Ectodermal cell (in vitro differentiated cells): ENCODE data around the gene PRDM8.

Source experiments
- H3K27ac ChIP-seq: 2 replicates; pipeline ENCODE4 v1.7.0; 2013; ENCODE audit warnings: mild to moderate bottlenecking, low read depth, low read length; ENCODE audit not compliant: insufficient read depth, poor library complexity, severe bottlenecking
- H3K27me3 ChIP-seq: 2 replicates; pipeline ENCODE4 v1.7.0; 2013; ENCODE audit warnings: mild to moderate bottlenecking, low read length; ENCODE audit not compliant: insufficient read depth, control insufficient read depth, poor library complexity, severe bottlenecking
- H3K36me3 ChIP-seq: one replicate; pipeline ENCODE4 v1.7.0; 2013; ENCODE audit warnings: low read length; ENCODE audit not compliant: control insufficient read depth, insufficient read depth
- H3K4me1 ChIP-seq: one replicate; pipeline ENCODE4 v1.7.0; 2013; ENCODE audit warnings: low read length; ENCODE audit not compliant: control insufficient read depth, insufficient read depth
- H3K4me3 ChIP-seq: 2 replicates; pipeline ENCODE4 v1.7.0; 2013; ENCODE audit warnings: low read depth, low read length, control low read depth; ENCODE audit not compliant: insufficient read depth
- H3K9me3 ChIP-seq: 2 replicates; pipeline ENCODE4 v1.7.0; 2013; ENCODE audit warnings: mild to moderate bottlenecking, low read length, moderate library complexity; ENCODE audit not compliant: control insufficient read depth
- WGBS, 2 experiments: methylation state at CpG; one replicate each; pipeline ENCODE4 v1.1.7; 2013; ENCODE audit warnings: missing lambda C conversion rate in 2 of 2; 5-methylcytosine and 5-hydroxymethylcytosine counted together

PRDM8 gene

DNA sequence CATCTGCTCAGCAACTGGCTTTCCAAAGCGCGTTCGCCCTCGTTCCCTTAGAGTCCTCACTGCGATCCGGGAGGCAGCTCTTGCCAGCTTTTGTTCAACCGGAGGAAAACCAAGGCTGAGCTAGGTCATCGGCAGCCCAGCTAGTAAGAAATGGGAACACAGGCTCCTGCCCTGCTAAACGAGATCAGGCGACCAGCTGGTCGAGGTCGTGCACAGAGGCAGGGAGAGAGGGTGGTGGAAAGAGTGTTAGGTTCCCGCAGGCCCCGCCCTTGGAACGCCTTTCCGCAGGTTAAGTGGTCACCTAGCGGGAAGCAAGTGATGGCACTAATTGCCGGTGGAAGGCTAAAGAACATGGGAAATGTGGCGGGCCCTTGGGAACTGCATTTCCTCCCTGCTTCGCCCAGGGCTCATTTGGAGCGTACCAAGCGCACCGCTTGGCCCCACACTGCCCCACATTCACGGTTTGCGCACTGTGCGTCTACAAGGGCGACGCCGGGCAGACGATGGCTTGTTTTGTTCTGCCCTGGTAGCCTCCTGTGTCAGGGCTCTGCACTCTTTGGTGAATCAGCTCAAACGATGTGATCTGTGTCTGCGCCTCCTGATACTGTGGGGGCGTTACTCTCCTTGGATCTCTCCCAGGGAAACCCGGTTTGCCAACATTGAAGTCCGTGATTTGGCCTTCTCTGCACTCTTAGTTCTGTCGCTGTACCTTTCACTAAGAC lies 7.2 kb upstream of the PRDM8 start:
- H3K27me3 ChIP-seq, result peaks cover 100% of the 10 kb centered on the region
- H3K4me1 ChIP-seq, result peaks cover 26% of the 10 kb centered on the region
- WGBS, 2 experiments, result 2% methylated on average over 36 of the region's 36 CpGs
- H3K4me3 ChIP-seq, result no peak overlapping the region
- no peaks in the 10 kb centered on the region for H3K36me3 ChIP-seq
- no peak overlapping the region for H3K27ac ChIP-seq
- no peaks in the 10 kb centered on the region for H3K9me3 ChIP-seq

DNA sequence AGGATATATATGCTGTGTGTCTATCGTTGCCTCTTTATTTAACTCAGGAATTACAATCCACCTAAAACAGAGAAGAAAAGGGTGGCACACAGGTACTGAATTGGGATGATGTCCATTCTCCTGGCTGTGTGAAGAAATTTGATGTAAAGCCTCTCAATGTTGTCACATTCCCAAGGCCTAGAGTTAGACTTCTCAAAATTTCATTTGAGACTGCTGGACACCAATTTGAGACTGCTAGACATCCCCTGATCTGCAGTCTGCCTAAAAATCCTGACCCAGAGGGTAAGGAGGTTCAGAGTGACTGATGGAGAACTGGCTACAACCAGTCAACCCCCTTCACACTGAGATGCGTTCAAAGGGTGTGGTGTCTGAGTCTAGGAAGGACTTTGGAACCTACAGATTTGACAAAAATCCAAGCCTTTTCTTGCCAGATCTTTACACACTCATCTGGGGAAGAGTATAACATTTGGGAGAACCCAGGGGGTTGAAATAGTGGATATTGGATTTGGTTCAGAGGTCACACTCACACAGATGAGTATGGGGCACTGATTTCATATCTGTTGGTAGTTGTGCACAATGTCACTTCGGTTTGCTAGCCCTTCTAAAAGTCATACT lies 4.9 kb upstream of the PRDM8 start:
- H3K27ac ChIP-seq, result no peak overlapping the region
- no peaks in the 10 kb centered on the region for H3K9me3 ChIP-seq
- no peaks in the 10 kb centered on the region for H3K36me3 ChIP-seq
- WGBS, 2 experiments, result 16 to 36% methylated on average over 2 to 3 of the region's 3 CpGs
- H3K27me3 ChIP-seq, result peaks cover 100% of the 10 kb centered on the region
- peaks cover 40% of the 10 kb centered on the region for H3K4me1 ChIP-seq
- no peak overlapping the region for H3K4me3 ChIP-seq

DNA sequence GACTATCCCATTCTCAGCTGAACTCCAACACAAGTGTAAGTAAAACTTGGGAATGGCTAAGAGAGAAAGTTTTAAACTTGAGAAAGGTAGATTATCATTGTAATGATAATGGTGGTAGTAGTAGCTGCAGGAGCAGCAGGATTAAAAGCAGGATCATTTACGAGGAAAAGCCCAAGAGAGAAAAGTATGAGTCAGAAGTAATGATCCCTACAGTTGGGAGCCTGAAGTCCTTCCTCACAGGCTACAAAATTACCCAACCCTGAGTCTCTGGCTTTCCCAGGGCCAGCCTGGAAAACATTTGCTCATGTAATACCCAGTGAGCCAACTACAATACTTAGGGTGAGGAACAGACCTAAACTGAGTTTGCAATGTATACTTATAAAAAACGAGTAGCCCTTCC lies 4.4 kb upstream of the PRDM8 start:
- H3K27me3 ChIP-seq, result peaks cover 100% of the 10 kb centered on the region

DNA sequence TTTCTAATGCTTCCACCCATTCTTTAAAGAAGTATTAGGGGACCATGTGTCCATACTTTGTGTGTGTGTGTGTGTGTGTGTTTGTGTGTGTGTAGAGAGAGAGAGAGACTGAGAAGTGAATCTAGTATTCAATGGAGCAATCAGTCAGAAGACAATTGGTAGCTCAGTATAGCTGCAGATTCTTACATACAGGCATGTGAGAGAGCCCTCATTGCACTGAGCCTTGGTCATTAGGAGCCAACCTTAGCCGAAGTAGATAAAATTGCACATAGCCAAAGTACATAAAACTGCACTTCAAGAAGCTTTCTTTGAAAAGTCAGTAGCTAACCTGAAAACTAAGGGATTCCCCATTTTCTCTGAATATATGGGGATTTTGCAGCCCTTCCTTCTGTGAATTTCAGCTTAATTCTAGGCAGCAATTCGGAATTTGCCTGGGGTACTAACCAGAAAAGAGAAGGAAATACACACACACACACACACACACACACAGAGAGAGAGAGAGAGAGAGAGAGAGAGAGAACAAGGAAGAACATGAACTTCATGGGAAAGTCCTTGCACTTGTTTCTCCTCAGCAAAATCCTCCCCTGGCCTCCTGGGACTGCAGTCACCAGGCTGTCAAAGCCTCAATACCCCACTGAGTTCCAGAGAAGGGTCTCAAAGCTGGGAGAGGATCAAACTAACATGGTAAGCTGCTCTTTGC lies 1.7 kb upstream of the PRDM8 start:
- Histone ChIP-seq H3K4me3 (no peak overlapping the region), H3K27ac (no peak overlapping the region), H3K4me1 (peaks cover 35% of the 10 kb centered on the region), H3K9me3 (no peaks in the 10 kb centered on the region), H3K27me3 (peaks cover 100% of the 10 kb centered on the region), H3K36me3 (no peaks in the 10 kb centered on the region)
- WGBS, 2 experiments, result 53 to 63% methylated on average over 1 of the region's 2 CpGs

More for the DNA sequence above, 4.4 kb upstream of the PRDM8 start:
- no peak overlapping the region for H3K27ac ChIP-seq
- peaks cover 46% of the 10 kb centered on the region for H3K4me1 ChIP-seq
- WGBS, 2 experiments, result 7 to 11% methylated on average over 2 of the region's 2 CpGs
- no peak overlapping the region for H3K4me3 ChIP-seq
- H3K36me3 ChIP-seq, result no peaks in the 10 kb centered on the region
- no peaks in the 10 kb centered on the region for H3K9me3 ChIP-seq

DNA sequence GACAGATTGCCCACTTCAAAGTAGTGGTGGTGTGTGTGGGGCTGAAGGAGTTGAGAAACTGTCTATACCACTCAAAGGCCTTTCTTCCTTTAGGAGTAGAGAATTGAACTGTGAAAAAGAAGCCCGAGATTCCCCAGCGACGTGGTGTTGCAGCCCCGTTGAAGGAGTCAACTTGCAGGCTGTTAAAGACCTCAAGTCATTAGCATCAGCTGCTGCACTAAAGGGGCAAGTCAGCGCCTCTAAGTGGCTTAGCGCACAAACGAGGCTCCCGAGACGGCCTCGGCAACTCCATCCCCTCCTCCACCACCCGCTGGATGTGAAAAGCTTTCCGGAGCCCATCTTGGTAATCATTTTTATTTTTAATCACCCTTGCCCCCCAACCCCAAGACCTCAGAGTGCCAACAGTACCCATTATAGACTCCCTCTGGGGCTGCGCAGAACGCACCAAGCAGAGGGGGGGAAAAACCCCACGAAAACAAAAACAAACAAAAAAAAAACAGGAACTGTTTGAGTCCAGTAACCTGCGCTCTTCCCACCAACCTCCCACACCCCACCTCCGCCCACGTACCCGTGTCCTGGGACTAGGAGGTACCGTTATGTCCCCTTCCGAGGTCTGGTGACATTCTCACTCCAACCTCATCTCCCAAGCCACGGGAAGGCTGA lies 913 bp upstream of the PRDM8 start:
- Histone ChIP-seq H3K4me1 (peaks cover 38% of the 10 kb centered on the region), H3K27ac (no peak overlapping the region), H3K36me3 (no peaks in the 10 kb centered on the region), H3K4me3 (peak overlapping the region; percentile 19), H3K9me3 (no peaks in the 10 kb centered on the region), H3K27me3 (peaks cover 100% of the 10 kb centered on the region)
- 0 to 1% methylated on average over 22 of the region's 22 CpGs for WGBS, 2 experiments

DNA sequence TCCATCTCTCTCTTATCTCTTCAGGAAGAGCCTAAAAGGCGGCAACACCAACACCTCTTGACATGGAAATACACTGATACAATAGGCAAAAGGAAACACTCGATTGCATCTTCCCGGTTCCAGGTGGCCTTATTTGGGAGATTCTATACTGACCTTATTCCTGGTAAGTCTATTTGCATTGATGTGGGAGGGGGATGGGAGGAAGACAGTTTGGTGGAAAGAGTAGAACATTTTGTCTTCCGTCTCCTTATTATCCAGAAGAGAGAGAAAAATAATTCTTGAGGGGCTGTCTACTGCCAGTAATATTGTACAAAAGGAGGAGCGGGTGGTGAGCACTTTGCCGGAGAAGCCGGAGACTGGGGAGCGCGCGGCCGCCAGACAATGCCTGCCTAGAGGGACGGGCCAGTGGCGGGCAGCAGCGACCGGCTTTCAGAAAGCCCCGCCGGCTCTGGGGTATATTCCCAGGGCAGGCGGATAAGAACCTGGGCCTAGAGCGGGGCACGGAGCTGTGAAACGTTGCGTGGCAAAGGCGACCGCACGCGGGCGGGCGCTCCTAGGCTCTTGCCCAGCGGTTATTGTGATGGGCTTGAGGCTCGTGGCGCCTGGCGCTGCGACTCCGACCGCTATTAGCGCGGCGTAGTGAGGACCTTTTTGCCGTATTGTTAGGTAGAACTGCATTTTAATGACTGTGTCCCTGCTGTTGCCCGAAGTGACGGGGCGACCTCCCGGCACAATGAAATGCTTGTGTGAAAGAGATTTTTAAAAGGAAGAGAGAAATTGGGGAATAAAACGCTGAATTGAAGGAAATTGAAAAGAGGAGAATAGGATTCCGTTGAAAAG lies 518 bp downstream of the PRDM8 start:
- no peaks in the 10 kb centered on the region for H3K9me3 ChIP-seq
- H3K36me3 ChIP-seq, result no peaks in the 10 kb centered on the region
- H3K4me1 ChIP-seq, result peaks cover 44% of the 10 kb centered on the region
- peaks cover 100% of the 10 kb centered on the region for H3K27me3 ChIP-seq
- no peak overlapping the region for H3K27ac ChIP-seq
- H3K4me3 ChIP-seq, result peak overlapping the region; percentile 19
- 0% methylated on average over 45 of the region's 45 CpGs for whole genome bisulfite sequencing, 2 experiments

DNA sequence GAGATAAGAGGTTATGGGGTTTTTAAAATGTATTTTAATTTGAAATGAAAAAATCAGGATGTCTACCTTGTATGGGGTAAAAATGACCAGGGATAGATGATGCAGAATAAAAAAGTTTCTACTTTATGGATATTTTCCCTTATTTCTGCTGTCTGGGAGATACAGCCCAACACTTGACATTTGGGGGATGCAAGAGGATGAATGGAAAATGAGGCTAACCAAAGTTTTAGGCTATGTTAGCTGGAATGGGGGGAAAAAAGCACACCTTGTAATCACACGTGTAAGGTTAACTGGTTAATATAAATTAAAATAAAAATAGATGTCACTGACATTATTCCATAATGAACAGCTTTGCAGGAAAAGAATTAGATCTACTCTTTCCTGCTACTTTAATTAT lies 1.1 kb downstream of the PRDM8 start:
- Histone ChIP-seq H3K9me3 (no peaks in the 10 kb centered on the region), H3K4me3 (no peak overlapping the region), H3K27me3 (peaks cover 100% of the 10 kb centered on the region), H3K4me1 (peaks cover 40% of the 10 kb centered on the region), H3K27ac (no peak overlapping the region), H3K36me3 (no peaks in the 10 kb centered on the region)
- no CpG with 5 or more reads among the region's 1 CpG for WGBS, 2 experiments

DNA sequence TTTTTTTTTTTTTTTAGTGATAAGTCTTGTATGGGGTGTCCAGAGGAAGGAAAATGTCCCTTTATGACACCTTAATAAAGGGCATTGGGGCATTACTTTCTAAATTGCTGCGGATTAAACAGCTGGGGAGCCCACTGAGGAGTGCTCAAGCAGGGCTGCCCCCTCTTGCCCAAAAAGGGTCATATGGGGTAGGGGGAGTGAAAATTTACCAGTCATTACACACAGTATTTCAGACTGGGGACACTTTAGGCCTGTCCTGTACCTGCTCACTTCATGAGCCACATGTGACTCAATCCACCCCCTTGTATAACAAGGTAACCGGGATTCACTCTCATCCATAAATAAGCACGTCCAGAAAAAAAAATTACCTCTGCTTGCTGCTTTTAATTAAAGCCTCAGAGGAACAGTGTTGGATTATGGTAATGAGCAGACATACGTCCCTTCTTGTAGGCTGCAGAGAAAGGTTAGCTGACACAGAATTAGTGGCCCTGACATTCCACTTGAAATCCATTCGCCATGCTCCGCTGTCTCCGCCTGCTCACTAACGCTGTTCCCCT lies 1.8 kb downstream of the PRDM8 start:
- H3K4me3 ChIP-seq, result no peak overlapping the region
- peaks cover 100% of the 10 kb centered on the region for H3K27me3 ChIP-seq
- WGBS, 2 experiments, result 10 to 11% methylated on average over 8 of the region's 8 CpGs
- no peaks in the 10 kb centered on the region for H3K36me3 ChIP-seq
- no peak overlapping the region for H3K27ac ChIP-seq
- no peaks in the 10 kb centered on the region for H3K9me3 ChIP-seq
- H3K4me1 ChIP-seq, result peaks cover 36% of the 10 kb centered on the region

DNA sequence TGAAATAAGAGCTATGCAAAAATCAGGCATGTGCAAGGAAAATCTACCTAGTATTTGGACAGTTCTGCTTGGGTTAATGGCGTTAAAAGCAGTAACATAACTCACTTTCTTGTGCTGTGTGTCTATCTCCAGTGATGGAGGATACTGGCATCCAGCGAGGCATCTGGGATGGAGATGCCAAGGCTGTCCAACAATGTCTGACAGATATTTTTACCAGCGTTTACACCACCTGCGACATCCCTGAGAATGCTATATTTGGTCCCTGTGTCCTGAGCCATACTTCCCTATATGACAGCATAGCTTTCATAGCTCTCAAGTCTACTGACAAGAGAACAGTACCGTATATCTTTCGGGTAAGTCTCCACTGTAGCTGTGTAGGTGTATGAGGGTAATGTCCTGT lies 2.6 kb downstream of the PRDM8 start:
- Histone ChIP-seq H3K4me1 (peaks cover 36% of the 10 kb centered on the region), H3K36me3 (no peaks in the 10 kb centered on the region), H3K27ac (no peak overlapping the region), H3K9me3 (no peaks in the 10 kb centered on the region), H3K4me3 (no peak overlapping the region), H3K27me3 (peaks cover 100% of the 10 kb centered on the region)
- WGBS, 2 experiments, result 42 to 49% methylated on average over 6 of the region's 6 CpGs
